MM.1S (cell line): ENCODE results near the gene CDCA5.

Experiments
- DNase-seq: peaks from one replicate; pipeline ENCODE4 v3.0.0-alpha.2; 2015
- H2AFZ ChIP-seq: fragments of 300-600 bp; sonication (generic); 2 replicates; pipeline ENCODE4 v1.6.0; 2016; ENCODE audit warnings: antibody characterized with exemption, low read length
- H3F3A ChIP-seq: fragments of 300-600 bp; sonication (generic); 2 replicates; pipeline ENCODE4 v1.6.1; 2016; ENCODE audit warnings: mild to moderate bottlenecking, antibody characterized with exemption, low read length, moderate library complexity, mixed read lengths; ENCODE audit not compliant: insufficient read depth
- H3K27ac ChIP-seq: fragments of 300-600 bp; sonication (generic); 2 replicates; pipeline ENCODE4 v1.5.1; 2016; ENCODE audit warnings: mild to moderate bottlenecking, low read length
- H3K27me3 ChIP-seq: fragments of 300-600 bp; sonication (generic); replicated peaks from 2 replicates; pipeline ENCODE4 v1.6.0; 2016; ENCODE audit warnings: low read length; ENCODE audit not compliant: insufficient read depth
- H3K36me3 ChIP-seq: fragments of 300-600 bp; sonication (generic); replicated peaks from 2 replicates; pipeline ENCODE4 v1.6.1; 2016; ENCODE audit warnings: mild to moderate bottlenecking, low read length, mixed read lengths; ENCODE audit not compliant: insufficient read depth
- H3K4me1 ChIP-seq: fragments of 300-600 bp; sonication (generic); 2 replicates; pipeline ENCODE4 v1.6.1; 2016; ENCODE audit warnings: low read length, mixed read lengths
- H3K4me2 ChIP-seq: fragments of 300-600 bp; sonication (generic); 2 replicates; pipeline ENCODE4 v1.6.0; 2016; ENCODE audit warnings: low read depth, low read length
- H3K4me3 ChIP-seq: fragments of 300-600 bp; sonication (generic); 2 replicates; pipeline ENCODE4 v1.5.1; 2016; ENCODE audit warnings: low read length, mixed read lengths
- H3K79me2 ChIP-seq: fragments of 300-600 bp; sonication (generic); 2 replicates; pipeline ENCODE4 v1.6.1; 2016; ENCODE audit warnings: mixed run types, low read length, mixed read lengths
- H3K9ac ChIP-seq: fragments of 300-600 bp; sonication (generic); 2 replicates; pipeline ENCODE4 v1.6.1; 2016; ENCODE audit warnings: low read length, mixed read lengths
- H3K9me2 ChIP-seq: fragments of 300-600 bp; sonication (generic); replicated peaks from 2 replicates; pipeline ENCODE4 v1.6.1; 2016; ENCODE audit warnings: mild to moderate bottlenecking, low read length, mixed read lengths; ENCODE audit not compliant: insufficient read depth
- H3K9me3 ChIP-seq: fragments of 300-600 bp; sonication (generic); replicated peaks from 2 replicates; pipeline ENCODE4 v1.6.1; 2016; ENCODE audit warnings: mild to moderate bottlenecking, low read length, mixed read lengths; ENCODE audit not compliant: insufficient read depth
- H4K20me1 ChIP-seq: fragments of 300-600 bp; sonication (generic); 2 replicates; pipeline ENCODE4 v1.6.1; 2016; ENCODE audit warnings: mild to moderate bottlenecking, low read length, moderate library complexity, mixed read lengths; ENCODE audit not compliant: insufficient read depth
- CTCF ChIP-seq: fragments of 300-600 bp; sonication (generic); IDR thresholded peaks from 2 replicates; pipeline ENCODE4 v1.5.1; 2016; ENCODE audit warnings: antibody characterized with exemption, low read length, mixed read lengths
- EZH2 ChIP-seq: fragments of 300-600 bp; sonication (generic); optimal IDR thresholded peaks from 2 replicates; pipeline ENCODE3; 2017; ENCODE audit warnings: low read depth, mild to moderate bottlenecking, antibody characterized with exemption, low read length, mixed read lengths
- EZH2phosphoT487 ChIP-seq: fragments of 300-600 bp; sonication (generic); IDR thresholded peaks from 2 replicates; pipeline ENCODE4 v1.6.1; 2018; ENCODE audit warnings: antibody characterized with exemption, low read length

The CDCA5 gene

GRCh38 chr11:65117206-65118096 lies 33.6 kb upstream of the CDCA5 start, which contains the start of gene ZNHIT2:
Gene ZNHIT2, minus strand, starts transcription at chr11:65117701. Its CDS starts 48 bp downstream, at chr11:65117653.
- peaks cover 32% of the 10 kb centered on the region for H3K4me1 ChIP-seq
- peak within 1 kb of the TSS; percentile 20; the same call in 1 of the 2 replicates for H2AFZ ChIP-seq
- peaks cover 41% of the 10 kb centered on the region for H3F3A ChIP-seq
- no peaks in the 10 kb centered on the region for H3K9me2 ChIP-seq
- no peaks in the 10 kb centered on the region for H4K20me1 ChIP-seq
- peaks cover 49% of the 10 kb centered on the region for H3K79me2 ChIP-seq
- H3K4me3 ChIP-seq = peak within 1 kb of the TSS; percentile 83
- peak within 1 kb of the TSS; percentile 94 for H3K4me2 ChIP-seq
- peaks cover 8% of the 10 kb centered on the region for H3K36me3 ChIP-seq
- peak within 1 kb of the TSS; percentile 95 for H3K27ac ChIP-seq
- DNase-seq = peak; percentile 100
- H3K27me3 ChIP-seq = no peaks in the 10 kb centered on the region
- no peak for TF ChIP-seq EZH2phosphoT487
- TF ChIP-seq CTCF = peak; percentile 92
- no peak for TF ChIP-seq EZH2
- H3K9ac ChIP-seq = peak within 1 kb of the TSS; percentile 98
- no peaks in the 10 kb centered on the region for H3K9me3 ChIP-seq

- peaks cover 42% of the 10 kb centered on the region for H3K79me2 ChIP-seq
- peaks cover 32% of the 10 kb centered on the region for H3K4me1 ChIP-seq
- H3K9ac ChIP-seq = peak overlapping the region; percentile 98
- H4K20me1 ChIP-seq = no peaks in the 10 kb centered on the region
- peak overlapping the region; percentile 94 for H3K4me2 ChIP-seq
- H2AFZ ChIP-seq = peak overlapping the region; percentile 20; the same call in 1 of the 2 replicates
- H3K27ac ChIP-seq = peak overlapping the region; percentile 95
- H3K27me3 ChIP-seq = no peaks in the 10 kb centered on the region
- peak; percentile 65 for DNase-seq
- H3K9me2 ChIP-seq = no peaks in the 10 kb centered on the region
- peaks cover 41% of the 10 kb centered on the region for H3F3A ChIP-seq
- H3K36me3 ChIP-seq = peaks cover 8% of the 10 kb centered on the region
- TF ChIP-seq CTCF = no peak
- TF ChIP-seq EZH2phosphoT487 = no peak
- no peak for TF ChIP-seq EZH2
- peak overlapping the region; percentile 83 for H3K4me3 ChIP-seq
- no peaks in the 10 kb centered on the region for H3K9me3 ChIP-seq
Measured at GRCh38 chr11:65116370-65117205, 32.7 kb upstream of the CDCA5 start.

GRCh38 chr11:65115361-65116082 lies 31.7 kb upstream of the CDCA5 start:
- Histone ChIP-seq H3K4me3 (no peak overlapping the region), H3K27ac (no peak overlapping the region), H3F3A (peaks cover 40% of the 10 kb centered on the region), H3K9ac (no peak overlapping the region), H3K27me3 (no peaks in the 10 kb centered on the region), H3K9me2 (no peaks in the 10 kb centered on the region), H3K4me2 (peak overlapping the region; percentile 94; the same call in 1 of the 2 replicates), H3K79me2 (peaks cover 31% of the 10 kb centered on the region), H2AFZ (no peak overlapping the region), H3K36me3 (peaks cover 5% of the 10 kb centered on the region), H3K9me3 (no peaks in the 10 kb centered on the region), H4K20me1 (no peaks in the 10 kb centered on the region), H3K4me1 (peaks cover 35% of the 10 kb centered on the region)
- TF ChIP-seq CTCF (no peak), EZH2 (no peak), EZH2phosphoT487 (no peak)
- DNase-seq = no peak
